SKM-1 treated with dmso at 0.1 percent for 144 hours (cell line): ENCODE measurements around the gene LCTL.

Experiments used
- DNase-seq: peaks from one replicate; lab custom pipeline; 2025; ENCODE audit not compliant: unreplicated experiment; lab: John Stamatoyannopoulos, UW

LCTL gene

DNA sequence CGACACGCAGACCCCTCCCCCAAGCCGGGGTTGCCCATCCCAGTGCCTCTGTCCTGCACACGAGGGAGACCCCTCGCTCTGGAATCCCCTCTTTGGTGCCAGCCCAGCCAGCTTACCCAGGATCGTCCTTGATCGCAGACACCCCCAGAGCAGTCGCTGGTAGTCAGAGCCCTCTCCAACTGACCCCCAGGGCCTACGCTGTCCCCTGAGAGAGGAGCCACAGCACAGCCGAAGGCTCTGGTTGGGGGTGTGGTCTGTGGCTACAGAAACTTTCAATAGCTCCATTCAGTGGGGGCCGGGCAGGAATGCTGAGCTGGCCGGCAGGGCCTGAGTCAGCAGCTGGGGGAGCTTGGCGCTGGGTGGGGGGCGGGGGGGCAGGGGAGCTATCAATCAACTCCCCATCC is at the start of gene LCTL:
TSS of gene LCTL (minus strand) at position 258 of the 404 bp plus-strand sequence. CDS start 633 bp downstream, outside the sequence.
- no peak for DNase-seq

DNA sequence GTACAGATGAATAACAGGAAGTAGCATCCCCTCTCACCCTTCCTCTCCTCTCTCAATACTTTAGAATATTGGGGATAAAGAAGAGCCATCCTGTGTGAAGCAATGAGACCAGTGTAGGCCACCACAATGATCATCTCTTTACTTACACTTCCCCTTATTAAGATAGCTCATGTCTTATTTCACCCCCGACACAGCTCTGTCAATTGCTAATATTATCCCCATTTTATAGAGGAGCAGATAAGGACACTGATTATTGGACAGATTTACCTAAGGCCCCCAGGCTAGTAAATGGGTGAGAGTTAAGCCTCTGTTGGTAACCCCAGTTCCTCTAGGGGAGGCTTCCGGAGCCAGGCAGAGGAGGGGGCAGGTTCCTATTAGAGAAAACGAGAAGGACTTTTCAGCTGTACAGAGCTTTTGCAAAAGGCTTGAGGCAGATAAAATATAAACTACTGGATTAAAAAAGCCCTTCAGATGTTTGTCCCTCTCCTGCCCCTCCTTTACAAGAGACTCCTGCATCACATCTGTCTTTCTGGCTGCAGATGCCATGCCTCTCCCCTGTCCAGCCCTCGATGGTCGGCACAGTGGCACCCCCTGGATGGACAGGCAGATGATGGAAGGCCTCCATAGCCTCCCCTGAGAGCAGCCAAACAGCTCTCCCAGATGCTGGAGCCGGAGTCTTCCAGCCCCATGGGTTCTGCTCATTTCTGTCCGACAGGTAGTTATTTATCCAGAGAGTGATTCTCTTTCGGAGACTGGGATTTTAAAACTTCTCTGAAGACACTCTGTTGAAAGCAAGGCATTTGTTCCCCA is 49.4 kb upstream of the LCTL start:
- DNase-seq = peak; percentile 75

GRCh38 chr15:66614456-66614855 is 48.7 kb upstream of the LCTL start:
- DNase-seq = no peak

- DNase-seq = no peak
Measured at GRCh38 chr15:66613743-66614142, 47.9 kb upstream of the LCTL start.

DNA sequence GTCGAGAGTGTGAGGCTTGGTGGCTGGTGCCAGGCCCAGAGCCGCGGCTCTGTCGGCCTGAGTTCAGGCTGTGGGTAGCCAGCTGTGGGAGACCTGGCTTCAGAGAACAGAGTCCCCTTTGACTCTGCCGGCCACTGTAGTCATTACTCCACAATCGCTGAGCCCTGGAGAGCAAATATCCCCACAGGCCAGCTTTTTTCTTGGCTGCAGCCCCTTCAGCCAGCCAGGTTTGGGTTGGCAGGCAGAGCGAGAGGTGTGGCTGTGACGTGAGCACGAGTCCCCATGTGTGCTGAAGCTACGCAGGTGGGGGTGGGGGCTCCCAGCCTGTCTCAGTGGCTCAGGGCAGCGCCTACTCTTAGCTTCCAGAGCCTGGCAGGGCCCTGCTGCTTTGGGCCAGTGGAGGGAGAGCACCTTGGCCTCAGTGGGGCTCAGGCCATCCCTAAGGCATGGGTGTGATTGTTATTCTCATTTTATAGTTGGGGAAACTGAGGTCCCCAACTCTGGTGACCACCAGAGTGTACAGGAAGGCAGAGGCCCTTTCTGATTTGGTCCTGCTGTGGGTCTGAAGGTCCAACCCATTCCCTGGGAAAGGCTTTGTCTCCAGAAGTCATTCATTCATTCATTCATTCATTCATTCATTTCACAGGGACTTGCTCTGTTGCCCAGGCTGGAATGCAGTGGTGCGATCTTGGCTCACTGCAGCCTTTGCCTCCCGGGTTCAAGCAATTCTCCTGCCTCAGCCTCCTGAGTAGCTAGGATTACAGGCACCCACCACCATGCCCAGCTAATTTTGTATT is 45.7 kb upstream of the LCTL start:
- no peak for DNase-seq

DNA sequence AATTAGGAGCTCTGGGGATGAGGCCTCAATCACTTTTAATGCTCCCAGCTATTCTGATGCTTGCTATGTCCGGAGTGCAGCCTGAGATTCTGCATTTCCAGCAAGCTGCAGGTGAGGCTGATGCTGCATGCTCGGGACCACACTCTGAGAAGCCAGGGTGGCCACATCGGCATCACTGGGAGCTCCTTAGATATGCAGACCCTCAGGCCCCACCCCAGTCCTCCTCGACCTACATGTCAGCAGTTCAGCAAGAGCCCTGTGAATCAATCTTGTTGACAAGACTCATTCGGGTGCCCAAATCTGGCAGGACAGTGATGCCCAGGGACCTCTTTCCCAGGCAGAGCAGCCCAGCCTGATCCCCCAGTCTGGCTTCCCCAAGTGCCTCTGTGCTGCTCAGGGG is 44.1 kb upstream of the LCTL start:
- no peak for DNase-seq

GRCh38 chr15:66608881-66609280 is 43.1 kb upstream of the LCTL start:
- DNase-seq = no peak

DNA sequence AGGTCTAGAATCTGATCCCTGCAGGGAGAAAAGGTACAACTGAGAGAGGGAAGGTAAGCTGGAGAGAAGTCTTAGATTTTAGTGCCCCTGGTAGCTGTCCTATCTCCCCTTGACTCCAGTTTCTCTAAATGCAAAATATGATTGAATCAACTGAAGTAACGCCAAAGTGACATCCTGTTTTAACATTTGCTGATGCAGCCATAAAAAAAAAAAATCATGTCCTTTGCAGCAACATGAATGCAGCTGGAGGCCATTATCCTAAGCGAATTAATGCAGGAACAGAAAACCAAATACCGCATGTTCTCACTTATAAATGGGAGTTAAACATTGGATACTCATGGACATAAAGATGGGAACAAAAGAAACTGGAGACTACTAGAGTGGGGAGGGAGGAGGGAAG is 42.4 kb upstream of the LCTL start:
- DNase-seq = no peak

DNA sequence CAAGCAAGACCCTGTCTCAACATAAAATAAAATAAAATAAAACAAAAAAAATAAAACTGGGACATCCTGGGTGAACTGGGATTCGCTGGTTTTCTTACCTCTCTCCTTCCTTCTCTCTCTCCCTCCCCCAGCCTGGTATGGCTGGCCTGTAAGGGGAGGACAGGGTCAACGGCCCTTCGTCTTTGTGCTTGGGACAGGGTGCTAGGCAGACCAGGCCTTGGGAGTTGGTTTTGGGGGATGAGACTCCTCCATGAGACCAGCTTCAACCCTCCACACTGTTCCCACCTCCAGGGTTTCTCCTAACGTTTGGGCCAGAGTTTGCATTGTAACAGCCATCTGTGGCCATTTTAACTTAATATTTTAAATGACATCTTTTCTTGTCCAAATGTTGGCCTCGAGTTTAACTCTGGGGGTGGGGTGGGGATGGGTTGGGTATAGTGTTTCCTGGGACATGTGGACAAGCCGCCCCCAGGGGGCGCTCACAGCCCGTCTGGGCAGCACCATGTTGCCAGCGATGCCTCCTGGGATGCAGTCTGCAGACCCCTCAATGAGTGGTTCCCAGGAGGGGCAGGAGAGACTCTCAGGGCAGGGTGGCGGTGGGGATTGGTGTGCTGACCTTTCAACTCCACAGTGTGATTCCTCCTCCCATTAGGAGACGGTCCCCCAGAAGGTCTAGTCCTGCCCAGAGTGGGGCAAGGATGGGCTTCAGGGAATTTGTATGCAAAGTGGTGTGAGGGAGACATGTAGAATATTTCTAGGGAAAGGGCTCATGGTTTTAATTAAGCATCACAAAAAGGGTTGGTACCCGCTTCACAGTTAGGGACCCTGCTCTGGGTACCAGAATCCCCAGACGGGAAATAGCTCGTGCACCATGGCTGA is 37.7 kb upstream of the LCTL start:
- peak; percentile 39 for DNase-seq

DNA sequence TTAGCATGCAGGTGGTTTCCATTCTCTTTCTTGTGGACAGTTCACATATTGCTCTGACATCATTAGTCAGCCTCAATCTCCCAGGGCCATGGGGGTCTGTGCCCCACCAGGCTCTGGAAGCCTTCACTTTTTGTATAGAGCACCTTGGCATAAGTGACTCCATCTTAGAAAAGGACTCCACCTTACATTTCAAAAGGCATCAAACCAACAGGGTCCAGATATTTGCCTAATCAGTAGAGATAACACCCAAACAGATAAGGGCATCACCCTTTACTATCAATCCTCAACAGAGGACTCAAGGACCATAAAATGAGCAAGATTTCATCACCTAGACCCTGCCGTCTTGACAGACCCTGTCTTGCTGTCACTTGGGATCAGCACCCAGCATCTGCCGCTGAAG is 35.7 kb upstream of the LCTL start:
- no peak for DNase-seq

DNA sequence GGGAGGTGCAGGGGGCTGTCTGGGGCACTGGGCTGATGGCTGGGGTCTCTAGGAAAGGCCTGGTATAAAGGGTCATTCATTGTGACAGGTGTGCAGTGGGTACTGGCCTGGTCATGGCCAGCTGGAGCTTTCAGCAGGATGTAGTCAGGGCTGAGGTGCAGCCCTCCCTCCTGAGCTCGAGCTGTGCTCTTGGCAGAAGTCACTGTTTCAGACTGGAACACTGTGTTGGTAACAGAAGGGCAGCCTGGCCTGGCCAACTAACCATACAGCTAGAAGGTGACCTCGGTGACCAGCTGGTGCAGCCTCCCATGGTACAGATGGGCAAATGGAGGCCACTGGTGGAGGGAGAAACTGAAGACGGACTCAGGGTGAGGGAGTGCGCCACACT is 34.4 kb upstream of the LCTL start:
- DNase-seq = no peak

- DNase-seq = no peak
Measured at GRCh38 chr15:66599536-66600239, 33.9 kb upstream of the LCTL start.

DNA sequence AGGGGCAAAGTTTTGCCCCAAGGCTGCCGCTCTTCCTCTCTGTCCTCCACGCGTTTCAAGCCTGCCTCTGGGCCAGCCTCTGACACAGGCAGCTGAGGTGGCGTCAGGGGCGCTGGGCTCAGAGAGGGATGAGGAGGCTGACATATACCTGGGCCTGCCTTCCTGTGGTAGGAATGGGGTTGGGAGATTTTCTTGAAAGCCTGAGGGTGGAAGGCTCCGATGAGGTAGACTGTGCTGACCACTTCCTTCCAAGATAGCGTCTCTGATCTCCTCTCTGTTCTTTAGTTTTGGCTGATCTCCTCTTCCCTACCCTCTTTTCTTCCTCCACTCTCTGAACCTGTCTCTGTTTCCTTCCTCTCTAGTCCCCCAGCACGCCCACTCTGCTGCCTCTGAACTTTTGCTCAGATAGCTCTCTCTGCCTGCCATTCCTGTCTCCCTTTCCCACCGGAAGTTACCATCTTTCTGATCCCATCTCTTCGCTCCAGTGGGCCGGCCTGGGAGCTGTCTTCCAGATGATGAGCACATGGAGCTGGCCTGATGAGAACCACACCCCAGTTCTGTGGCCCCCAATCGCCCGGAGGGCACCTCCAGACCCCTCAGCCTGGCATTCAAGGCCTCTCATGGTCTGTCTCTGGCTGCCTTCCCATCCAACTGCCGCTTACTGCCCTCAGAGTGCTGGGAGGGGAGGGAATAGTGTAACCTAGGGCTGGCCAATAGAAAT is 32.5 kb upstream of the LCTL start:
- DNase-seq = no peak

- DNase-seq = no peak
Measured at GRCh38 chr15:66595931-66596545, 30.2 kb upstream of the LCTL start.

DNA sequence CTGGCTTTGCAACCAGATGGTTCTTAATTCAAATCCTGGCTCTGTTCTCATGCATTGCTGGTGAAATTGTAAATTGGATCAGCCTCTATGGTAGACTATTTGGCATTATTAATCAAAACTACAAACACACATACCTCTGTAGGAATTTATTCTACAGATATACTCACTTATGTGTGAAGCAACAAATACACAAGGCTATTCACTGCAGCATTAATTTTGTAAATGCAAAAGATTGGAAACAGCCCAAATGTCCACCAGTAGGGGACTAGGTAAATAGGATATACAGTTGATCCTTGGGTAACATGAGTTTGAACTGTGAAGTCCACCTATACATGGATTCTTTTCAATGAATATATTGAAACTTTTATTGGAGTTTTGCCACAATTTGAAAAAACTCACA is 29.5 kb upstream of the LCTL start:
- DNase-seq = no peak

DNA sequence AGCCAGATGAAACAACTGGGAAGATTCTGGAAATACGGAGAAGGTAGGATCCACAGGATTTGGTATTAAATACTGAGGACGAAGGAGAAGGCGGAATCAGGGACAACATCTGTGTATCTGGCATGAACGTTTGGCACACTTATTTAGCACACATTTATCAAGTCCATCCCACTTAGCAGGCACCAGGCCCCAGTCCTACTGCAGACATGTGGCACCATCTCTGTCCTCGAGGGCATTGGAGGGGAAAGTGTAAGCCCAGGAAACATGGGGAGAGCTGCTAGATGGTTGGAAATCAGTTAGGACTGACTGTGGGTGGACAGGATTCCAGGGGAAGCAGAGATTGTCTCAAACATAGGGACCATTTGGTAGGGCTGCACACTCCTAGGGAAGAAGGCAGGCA is 29.0 kb upstream of the LCTL start:
- no peak for DNase-seq

DNA sequence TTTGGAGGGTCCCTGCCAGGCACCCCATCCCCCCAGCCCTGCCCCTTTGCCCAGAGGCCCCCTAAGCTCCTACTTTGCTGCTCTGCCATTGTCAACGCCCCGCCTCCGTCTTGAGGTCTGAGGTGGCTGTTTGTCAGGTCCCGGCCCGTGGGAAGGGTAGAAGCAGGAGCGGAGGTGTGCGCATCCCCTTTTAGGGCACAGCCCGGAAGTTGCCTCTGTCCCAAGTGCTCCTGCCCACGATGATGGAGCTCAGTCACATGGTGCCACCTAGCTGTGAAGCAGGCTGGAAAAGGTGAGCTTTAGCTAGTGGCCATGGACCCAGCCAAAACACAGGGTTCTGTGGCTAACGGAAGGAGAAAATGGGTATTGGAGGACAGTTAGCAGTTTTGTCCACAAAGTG is 28.5 kb upstream of the LCTL start:
- DNase-seq = no peak

GRCh38 chr15:66593219-66593780 is 27.5 kb upstream of the LCTL start:
- no peak for DNase-seq

DNA sequence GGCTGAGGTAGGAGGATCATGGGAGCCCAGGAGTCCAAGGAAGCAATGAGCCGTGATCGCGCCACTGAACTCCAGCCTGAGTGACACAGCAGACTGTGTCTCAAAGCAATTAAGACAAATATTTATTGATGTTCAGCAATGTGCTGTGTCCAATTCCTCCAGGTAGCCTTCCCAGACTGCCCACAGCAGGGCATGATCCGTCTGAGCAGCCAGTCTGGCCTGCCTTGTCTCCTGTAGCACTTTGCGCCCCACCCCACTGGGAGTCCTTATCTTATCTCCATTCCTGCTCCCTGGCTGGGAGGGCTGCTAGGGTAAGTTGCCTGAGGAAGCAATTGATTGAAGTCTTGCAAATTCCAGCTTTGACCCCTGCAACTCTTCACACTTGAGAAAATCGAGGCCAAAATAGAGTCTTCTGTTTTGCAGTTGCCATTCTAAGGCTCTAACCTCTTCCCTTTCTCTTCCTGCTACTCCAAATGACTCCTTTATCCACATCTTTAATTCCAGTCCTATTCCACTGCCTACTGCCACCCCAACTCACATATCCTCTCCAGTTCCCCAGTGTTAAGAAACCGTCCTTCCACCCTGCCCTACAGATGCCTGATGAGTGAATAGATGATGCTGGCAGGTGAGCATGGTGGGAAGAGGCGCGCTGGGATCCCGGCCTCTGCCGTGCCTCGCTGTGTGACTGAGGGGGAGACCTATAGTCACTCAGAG is 26.9 kb upstream of the LCTL start:
- no peak for DNase-seq
